PC-3 (cell line): ENCODE measurements around the gene NPL.

Source experiments
- CTCF ChIP-seq: fragments of 300-600 bp; sonication (generic); conservative IDR thresholded peaks from 2 replicates; pipeline ENCODE4 v1.5.1; 2017; ENCODE audit warnings: antibody characterized with exemption, low read depth, mild to moderate bottlenecking, low read length
- EZH2 ChIP-seq: fragments of 300-600 bp; sonication (generic); IDR thresholded peaks from one replicate; pipeline ENCODE4 v1.6.1; 2017; ENCODE audit warnings: antibody characterized with exemption, mild to moderate bottlenecking, low read length; ENCODE audit not compliant: unreplicated experiment

DNA sequence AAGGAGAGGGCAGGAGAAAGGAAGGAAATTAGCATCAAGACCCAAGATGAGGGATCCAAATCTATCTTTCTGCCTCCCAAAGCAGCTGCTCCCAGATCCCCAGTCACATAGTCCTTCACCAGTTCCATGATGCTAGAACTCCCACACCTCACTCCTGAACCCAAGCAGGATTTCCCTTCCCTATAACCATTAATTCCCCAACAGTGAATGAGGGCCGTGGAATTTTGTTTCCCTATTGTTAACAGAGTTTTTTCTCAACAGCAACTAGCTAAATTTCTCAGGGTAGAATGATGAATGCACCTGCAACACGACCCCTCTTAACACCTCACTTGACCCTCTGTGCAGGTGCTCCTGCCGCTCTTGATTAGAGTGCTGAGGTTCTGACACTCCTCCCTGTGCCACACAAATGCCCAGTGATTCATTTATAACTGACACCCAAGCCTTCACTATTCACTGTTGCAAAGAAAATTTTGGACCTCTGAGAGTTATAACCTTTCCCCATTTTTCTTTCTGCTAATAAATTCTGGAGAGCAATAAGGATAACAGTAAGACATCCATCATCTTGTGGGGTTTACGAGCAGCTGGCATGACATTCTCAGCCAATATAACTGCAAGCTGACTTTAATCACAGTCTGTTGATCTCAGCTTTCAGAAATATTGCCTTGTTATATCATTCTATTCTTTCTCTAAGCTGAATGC lies 25.4 kb upstream of the NPL start:
- TF ChIP-seq CTCF (no peak), EZH2 (no peak)
